AG09319 (cell line): Measurements from ENCODE around the gene ZSCAN32.

Experiments
- DNase-seq: peaks from one replicate; pipeline ENCODE4 v3.0.0-alpha.2; 2010; ENCODE audit warnings: low read depth; ENCODE audit errors: extremely low read depth
- CTCF ChIP-seq: IDR thresholded peaks from 2 replicates; pipeline ENCODE4 v1.5.1; 2011; ENCODE audit warnings: low read depth, mild to moderate bottlenecking, inconsistent platforms, low read length, moderate library complexity

The ZSCAN32 gene

GRCh38 chr16:3400779-3401688 is at the start of gene ZSCAN32, which contains the start of gene ZNF174:
Gene ZSCAN32 (minus strand): TSS chr16:3401004. CDS start chr16:3397557, 3,447 bp downstream.
Gene ZNF174 (plus strand): TSS chr16:3401215. CDS start chr16:3402005, 790 bp downstream.
- TF ChIP-seq CTCF: no peak
- peak; percentile 99 for DNase-seq

- TF ChIP-seq CTCF: no peak
- DNase-seq: peak; percentile 32
Measured at GRCh38 chr16:3444032-3444388, 43.2 kb upstream of the ZSCAN32 start.

- DNase-seq: peak; percentile 79
- TF ChIP-seq CTCF: no peak
Measured at GRCh38 chr16:3443108-3444031, 42.6 kb upstream of the ZSCAN32 start, which contains the start of the genes NAA60 and ZNF597. Gene NAA60 (plus strand): TSS chr16:3443680. CDS start chr16:3476228, 32,548 bp downstream. Gene ZNF597 (minus strand): TSS chr16:3443504. CDS start chr16:3443153, 351 bp downstream.

GRCh38 chr16:3439637-3440036 is 38.8 kb upstream of the ZSCAN32 start:
- no peak for DNase-seq
- no peak for TF ChIP-seq CTCF

GRCh38 chr16:3434373-3434772 is 33.6 kb upstream of the ZSCAN32 start:
- no peak for TF ChIP-seq CTCF
- DNase-seq: no peak

GRCh38 chr16:3431779-3432219 is 31.0 kb upstream of the ZSCAN32 start:
- no peak for DNase-seq
- TF ChIP-seq CTCF: no peak
